A673 (cell line): ENCODE data around the gene PSMG3. TPM values are rescaled to one million over a fixed set of nuclear protein-coding genes. Genes with fewer than 3 reads are reported as not detected.

Source experiments
- BruUV-seq: library from RNA; stranded (reverse); fragments of 400-500 nt; replicated peaks from 2 replicates; lab custom pipeline; 2021; lab: Mats Ljungman, UMichigan
- CTCF ChIA-PET: fragments of 300-600 bp; sonication (Branson Sonifier 250); formaldehyde crosslinking; loops from one replicate; lab custom pipeline; 2022; ENCODE audit warnings: antibody characterized with exemption; lab: Charles Lee
- POLR2A ChIA-PET: fragments of 300-600 bp; sonication (Branson Sonifier 250); formaldehyde crosslinking; loops from one replicate; lab custom pipeline; 2022; ENCODE audit warnings: antibody characterized with exemption; ENCODE audit not compliant: low non-redundant PET; lab: Charles Lee
- DNase-seq: peaks from one replicate; pipeline ENCODE4 v3.0.0-alpha.2; 2015; ENCODE audit warnings: low spot score
- H3K27ac ChIP-seq: fragments of 200-600 bp; sonication (generic); 2 replicates; pipeline ENCODE4 v1.5.1; 2016; ENCODE audit warnings: mixed run types, low read depth, mild to moderate bottlenecking, mixed read lengths, antibody characterized with exemption, low read length; ENCODE audit not compliant: poor library complexity, severe bottlenecking
- H3K27me3 ChIP-seq: fragments of 200-600 bp; sonication (generic); replicated peaks from 2 replicates; pipeline ENCODE4 v1.6.1; 2017; ENCODE audit warnings: mixed run types, low read depth, mild to moderate bottlenecking, mixed read lengths, antibody characterized with exemption, low read length; ENCODE audit not compliant: insufficient read depth, poor library complexity
- H3K36me3 ChIP-seq: fragments of 200-600 bp; sonication (generic); 2 replicates; pipeline ENCODE4 v1.6.1; 2016; ENCODE audit warnings: mixed run types, mild to moderate bottlenecking, mixed read lengths, antibody characterized with exemption, low read length; ENCODE audit not compliant: insufficient read depth, poor library complexity, severe bottlenecking
- H3K4me1 ChIP-seq: fragments of 200-600 bp; sonication (generic); 2 replicates; pipeline ENCODE4 v1.6.1; 2017; ENCODE audit warnings: mixed run types, mild to moderate bottlenecking, mixed read lengths, antibody characterized with exemption, low read length; ENCODE audit not compliant: insufficient read depth, poor library complexity, severe bottlenecking
- H3K4me3 ChIP-seq: fragments of 200-600 bp; sonication (generic); 2 replicates; pipeline ENCODE4 v1.5.1; 2016; ENCODE audit warnings: low read depth, mixed run types, mild to moderate bottlenecking, mixed read lengths, low read length; ENCODE audit not compliant: poor library complexity, severe bottlenecking
- H3K9me3 ChIP-seq: fragments of 200-600 bp; sonication (generic); 2 replicates; pipeline ENCODE4 v1.6.1; 2016; ENCODE audit warnings: mixed run types, low read depth, mild to moderate bottlenecking, mixed read lengths, antibody characterized with exemption, low read length; ENCODE audit not compliant: poor library complexity, severe bottlenecking
- CTCF ChIP-seq: fragments of 300-800, 200-600 bp; sonication (generic); conservative IDR thresholded peaks from 2 replicates; pipeline ENCODE4 v1.5.1; 2017; ENCODE audit warnings: low read depth, mild to moderate bottlenecking, antibody characterized with exemption, low read length, moderate library complexity, mixed read lengths
- EZH2 ChIP-seq: fragments of 200-600 bp; sonication (generic); IDR thresholded peaks from 2 replicates; pipeline ENCODE4 v1.6.1; 2017; ENCODE audit warnings: borderline replicate concordance, low read depth, mild to moderate bottlenecking, mixed read lengths, antibody characterized with exemption, low read length; ENCODE audit not compliant: poor library complexity, severe bottlenecking
- intact Hi-C: fragments of 100-400 bp; cut with micrococcal nuclease; formaldehyde crosslinking; loops from one replicate; pipeline ENCODE4 v1.10.0; 2022; ENCODE audit not compliant: unreplicated experiment
- total RNA-seq: library from RNA; stranded (reverse); gene quantifications from 2 replicates; pipeline ENCODE4 v1.2.3, GENCODE V29; 2021

PSMG3 gene
- total RNA-seq, 1 experiment from 2014 or later: 54.9 TPM

- no peak for TF ChIP-seq EZH2
- TF ChIP-seq CTCF: no peak
- DNase-seq: no peak
- H3K36me3 ChIP-seq: no peaks in the 10 kb centered on the region
- CTCF ChIA-PET: no interaction called here
- H3K27ac ChIP-seq: no peak overlapping the region
- H3K4me1 ChIP-seq: no peaks in the 10 kb centered on the region
- H3K9me3 ChIP-seq: no peaks in the 10 kb centered on the region
- intact Hi-C loops: no loop called here
- BruUV-seq: no TSS peak
- H3K27me3 ChIP-seq: no peaks in the 10 kb centered on the region
- POLR2A ChIA-PET: no interaction called here
- no peak overlapping the region for H3K4me3 ChIP-seq
These were observed 20.9 kb downstream of the PSMG3 start for GRCh38 chr7:1548944-1549343.

- DNase-seq: no peak
- Histone ChIP-seq H3K36me3 (no peaks in the 10 kb centered on the region), H3K27ac (no peak overlapping the region), H3K4me3 (no peak overlapping the region), H3K27me3 (no peaks in the 10 kb centered on the region), H3K4me1 (no peaks in the 10 kb centered on the region), H3K9me3 (no peaks in the 10 kb centered on the region)
- ChIA-PET POLR2A (no interaction called here), CTCF (no interaction called here)
- TF ChIP-seq CTCF (0 out of 2 replicates have a peak, but pooled peaks have one; percentile 11), EZH2 (no peak)
- intact Hi-C loops: no loop called here
- BruUV-seq: no TSS peak
These were observed 21.4 kb downstream of the PSMG3 start for GRCh38 chr7:1548438-1548831.

GRCh38 chr7:1547777-1548437 lies 21.9 kb downstream of the PSMG3 start:
- H3K4me1 ChIP-seq: no peaks in the 10 kb centered on the region
- no TSS peak for BruUV-seq
- CTCF ChIA-PET: no interaction called here
- no peak overlapping the region for H3K27ac ChIP-seq
- POLR2A ChIA-PET: no interaction called here
- no peak for DNase-seq
- intact Hi-C loops: no loop called here
- H3K4me3 ChIP-seq: no peak overlapping the region
- no peak for TF ChIP-seq EZH2
- TF ChIP-seq CTCF: no peak
- H3K27me3 ChIP-seq: no peaks in the 10 kb centered on the region
- H3K9me3 ChIP-seq: no peaks in the 10 kb centered on the region
- no peaks in the 10 kb centered on the region for H3K36me3 ChIP-seq
